ENCODE data around the gene TCF19.
"Not testable (repeated sequence)": the region's sequence is repeated elsewhere in the genome, so short reads cannot be mapped to it uniquely, and the experiment has no call there.

TCF19 gene

DNA sequence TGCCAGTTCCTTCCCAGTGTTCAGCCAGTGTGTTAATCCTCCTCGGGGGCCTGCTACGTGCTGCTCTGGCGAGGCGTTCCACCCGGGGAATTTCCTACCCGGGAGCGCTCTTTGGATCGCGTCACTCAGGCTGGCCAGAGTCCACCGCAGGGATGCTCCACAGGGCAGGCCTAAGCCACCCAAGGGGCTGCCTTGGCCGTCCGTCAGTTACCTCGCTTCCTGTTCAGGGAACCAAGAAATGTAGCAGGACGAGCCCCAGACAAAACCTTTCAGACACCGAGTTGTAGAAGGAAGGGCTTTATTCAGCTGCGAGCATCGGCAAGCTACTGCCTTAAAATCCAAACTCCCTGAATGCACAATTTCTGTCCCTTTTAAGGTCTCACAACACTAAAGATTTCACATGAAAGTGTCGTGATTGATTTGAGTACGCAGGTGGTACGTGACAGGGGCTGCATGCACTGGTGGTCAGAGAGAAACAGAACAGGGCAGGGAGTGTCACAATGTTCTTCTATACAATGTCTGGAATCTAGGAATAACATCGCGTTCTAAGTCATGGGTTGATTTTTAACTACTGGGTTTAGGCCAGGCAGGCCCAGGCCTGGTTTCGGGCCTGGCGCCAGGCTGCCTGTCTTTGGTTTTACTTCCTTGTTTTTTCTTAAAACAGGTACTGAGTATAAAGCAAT lies 27.8 kb downstream of the TCF19 start:
- no peak for DNase-seq

DNA sequence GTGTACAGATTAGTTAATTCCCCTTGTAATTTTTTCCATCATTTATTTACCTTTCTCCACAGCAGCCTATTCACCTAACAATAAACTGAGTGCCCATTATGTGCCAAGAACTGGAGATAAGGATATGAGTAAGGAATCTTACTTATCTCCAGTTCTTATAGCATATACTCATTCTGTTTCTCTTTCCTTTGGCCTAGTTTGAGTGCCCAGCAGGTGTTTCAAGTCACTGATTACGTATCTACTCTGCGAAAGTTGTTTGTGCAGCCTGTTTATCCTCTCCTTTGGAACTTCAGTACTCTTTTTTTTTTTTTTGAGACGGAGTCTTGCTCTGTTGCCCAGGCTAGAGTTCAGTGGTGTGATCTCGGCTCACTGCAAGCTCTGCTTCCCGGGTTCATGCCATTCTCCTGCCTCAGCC lies 29.4 kb downstream of the TCF19 start:
- no peak for DNase-seq

DNA sequence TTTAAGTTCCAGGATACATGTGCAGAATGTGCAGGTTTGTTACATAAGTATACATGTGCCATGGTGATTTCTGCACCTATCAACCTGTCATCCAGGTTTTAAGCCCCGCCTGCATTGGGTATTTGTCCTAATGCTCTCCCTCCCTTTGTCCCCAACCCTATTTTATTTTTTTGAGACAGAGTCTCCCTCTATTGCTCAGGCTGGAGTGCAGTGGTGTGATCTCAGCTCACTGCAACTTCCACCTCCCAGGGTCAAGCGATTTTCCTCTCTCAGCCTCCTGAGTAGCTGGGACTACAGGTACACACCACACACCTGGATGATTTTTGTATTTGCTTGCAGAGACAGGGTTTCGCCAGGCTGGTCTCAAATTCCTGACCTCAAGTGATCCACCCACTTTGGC lies 30.8 kb downstream of the TCF19 start:
- not testable (repeated sequence) for DNase-seq

DNA sequence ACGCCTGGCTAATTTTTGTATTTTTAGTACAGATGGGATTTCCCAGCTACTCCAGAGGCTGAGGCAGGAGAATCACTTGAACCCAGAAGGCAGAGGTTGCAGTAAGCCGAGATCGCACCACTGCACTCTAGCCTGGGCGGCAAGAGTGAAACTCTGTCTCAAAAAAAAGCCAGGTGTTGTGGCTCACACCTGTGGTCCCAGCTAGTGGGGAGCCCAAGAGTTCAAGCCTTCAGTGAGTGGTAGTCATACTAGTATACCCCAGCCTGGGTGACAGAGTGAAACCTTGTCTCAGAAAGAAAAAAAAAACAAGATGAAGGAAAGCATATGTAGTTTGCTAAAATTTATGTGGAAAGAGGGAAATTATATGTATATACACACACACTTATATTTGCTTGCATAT lies 32.1 kb downstream of the TCF19 start:
- no peak for DNase-seq

DNA sequence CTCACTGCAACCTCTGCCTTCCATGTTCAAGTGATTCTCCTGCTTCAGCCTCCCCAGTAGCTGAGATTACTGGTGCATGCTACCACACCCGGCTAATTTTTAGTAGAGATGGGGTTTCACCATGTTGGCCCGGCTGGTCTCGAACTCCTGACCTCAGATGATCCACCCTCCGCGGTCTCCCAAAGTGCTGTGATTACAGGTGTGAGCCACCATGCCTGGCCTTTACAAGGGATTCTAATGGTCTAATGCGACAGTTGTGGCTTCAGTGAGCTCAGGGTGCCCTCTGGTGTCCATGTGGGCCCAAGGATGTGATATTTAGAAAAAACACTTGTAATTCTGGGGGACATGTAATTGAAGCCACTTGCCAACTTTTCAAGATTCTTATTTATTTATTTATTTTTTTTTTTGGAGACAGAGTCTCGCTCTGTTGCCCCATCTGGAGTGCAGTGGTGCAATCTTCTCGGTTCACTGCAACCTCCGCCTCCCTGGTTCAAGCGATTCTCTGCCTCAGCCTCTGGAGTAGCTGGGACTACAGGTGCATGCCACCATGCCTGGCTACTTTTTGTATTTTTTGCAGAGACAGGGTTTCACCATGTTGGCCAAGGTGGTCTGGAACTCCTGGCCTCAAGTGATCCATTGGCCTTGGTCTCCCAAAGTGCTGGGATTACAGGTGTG lies 34.2 kb downstream of the TCF19 start:
- DNase-seq, result peak; percentile 31

DNA sequence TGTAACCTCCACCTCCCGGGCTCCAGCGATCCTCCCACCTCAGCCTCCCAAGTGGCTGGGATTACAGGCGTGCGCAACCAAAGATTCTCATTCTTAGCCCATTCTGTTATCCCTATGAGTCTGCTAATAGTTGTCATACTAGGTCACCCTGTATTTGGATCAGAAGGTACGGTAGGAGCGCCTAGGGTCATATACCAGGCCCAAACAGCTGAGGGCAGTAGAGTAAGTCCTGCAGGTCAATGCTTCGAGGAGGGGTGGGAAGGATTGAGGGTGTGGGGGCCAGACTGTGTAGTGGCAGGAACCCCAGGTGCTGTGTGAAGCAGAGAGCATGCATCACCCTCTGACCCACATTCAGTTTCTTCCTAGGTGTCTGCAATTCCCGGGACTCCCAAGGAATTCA lies 34.8 kb downstream of the TCF19 start:
- no peak for DNase-seq

DNA sequence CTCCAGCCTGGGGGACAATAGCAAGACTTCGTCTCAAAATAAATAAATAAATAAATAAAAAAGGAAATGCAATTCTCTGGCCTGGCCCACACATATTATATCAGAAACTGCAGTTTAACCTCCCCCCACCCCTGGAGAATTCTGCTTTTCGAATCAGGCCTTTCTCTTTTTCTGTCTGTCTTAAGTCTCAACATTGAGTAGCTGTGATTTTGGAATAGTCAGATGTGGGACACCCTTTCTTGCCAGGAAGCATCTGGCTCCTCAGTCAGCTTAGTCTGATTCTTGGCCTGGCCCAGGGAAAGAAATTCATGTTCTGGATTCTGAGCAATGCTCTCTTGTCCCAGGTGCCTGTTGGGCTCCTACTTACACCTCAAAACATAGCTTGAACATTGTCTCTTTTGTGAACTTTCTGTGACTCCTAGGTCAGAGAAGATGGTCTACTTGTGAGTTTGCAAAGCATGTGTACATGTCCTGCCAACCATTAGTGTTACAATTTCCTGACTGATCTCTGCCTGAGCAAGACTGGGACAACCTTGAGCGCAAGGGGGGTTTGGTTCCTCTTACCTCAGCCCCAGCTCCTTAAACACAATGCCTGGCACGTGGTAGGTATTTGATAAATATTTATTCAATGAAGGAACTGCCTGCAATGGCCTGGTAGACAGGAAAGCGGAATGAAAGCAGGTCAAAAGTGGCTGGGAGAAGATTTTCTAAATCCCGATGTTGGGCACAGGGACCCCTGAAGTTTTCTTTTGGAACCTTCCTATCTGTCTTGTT lies 35.9 kb downstream of the TCF19 start:
- DNase-seq, result no peak

DNA sequence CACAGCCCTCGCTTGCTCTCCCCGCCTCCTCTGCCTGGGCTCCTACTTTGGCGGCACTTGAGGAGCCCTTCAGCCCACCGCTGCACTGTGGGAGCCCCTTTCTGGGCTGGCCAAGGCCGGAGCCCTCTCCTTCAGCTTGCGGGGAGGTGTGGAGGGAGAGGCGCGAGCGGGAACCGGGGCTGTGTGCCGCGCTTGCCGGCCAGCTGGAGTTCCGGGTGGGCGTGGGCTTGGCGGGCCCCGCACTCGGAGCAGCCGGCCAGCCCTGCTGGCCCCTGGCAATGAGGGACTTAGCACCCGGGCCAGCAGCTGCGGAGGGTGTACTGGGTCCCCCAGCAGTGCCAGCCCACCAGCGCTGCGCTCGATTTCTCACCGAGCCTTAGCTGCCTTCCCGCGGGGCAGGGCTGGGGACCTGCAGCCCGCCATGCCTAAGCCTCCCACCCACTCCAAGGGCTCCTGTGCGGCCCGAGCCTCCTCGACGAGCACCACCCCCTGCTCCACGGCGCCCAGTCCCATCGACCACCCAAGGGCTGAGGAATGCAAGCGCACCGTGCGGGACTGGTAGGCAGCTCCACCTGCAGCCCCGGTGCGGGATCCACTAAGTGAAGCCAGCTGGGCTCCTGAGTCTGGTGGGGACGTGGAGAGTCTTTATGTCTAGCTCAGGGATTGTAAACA lies 37.1 kb downstream of the TCF19 start:
- DNase-seq, result not testable (repeated sequence)

DNA sequence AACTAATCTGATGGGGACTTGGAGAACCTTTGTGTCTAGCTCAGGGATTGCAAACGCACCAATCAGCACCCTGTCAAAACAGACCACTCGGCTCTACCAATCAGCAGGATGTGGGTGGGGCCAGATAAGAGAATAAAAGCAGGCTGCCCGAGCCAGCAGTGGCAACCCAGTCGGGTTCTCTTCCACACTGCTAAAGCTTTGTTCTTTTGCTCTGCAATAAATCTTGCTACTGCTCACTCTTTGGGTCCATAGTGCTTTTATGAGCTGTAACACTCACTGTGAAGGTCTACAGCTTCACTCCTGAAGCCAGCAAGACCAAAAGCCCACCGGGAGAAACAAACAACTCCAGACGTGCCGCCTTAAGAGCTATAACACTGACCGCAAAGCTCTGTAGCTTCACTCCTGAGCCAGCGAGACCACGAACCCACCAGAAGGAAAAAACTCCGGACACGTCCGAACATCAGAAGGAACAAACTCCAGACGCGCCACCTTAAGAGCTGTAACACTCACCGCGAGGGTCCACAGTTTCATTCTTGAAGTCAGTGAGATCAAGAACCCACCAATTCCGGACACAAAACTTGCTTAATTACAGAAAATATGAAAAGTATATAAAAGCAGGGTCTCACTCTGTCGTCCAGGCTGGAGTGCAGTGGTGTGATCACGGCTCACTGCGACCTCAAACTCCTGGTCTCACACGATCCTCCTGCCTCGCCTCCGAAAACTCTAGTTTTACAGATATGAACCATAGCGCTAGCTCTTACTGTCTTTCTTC lies 38.0 kb downstream of the TCF19 start:
- not testable (repeated sequence) for DNase-seq

DNA sequence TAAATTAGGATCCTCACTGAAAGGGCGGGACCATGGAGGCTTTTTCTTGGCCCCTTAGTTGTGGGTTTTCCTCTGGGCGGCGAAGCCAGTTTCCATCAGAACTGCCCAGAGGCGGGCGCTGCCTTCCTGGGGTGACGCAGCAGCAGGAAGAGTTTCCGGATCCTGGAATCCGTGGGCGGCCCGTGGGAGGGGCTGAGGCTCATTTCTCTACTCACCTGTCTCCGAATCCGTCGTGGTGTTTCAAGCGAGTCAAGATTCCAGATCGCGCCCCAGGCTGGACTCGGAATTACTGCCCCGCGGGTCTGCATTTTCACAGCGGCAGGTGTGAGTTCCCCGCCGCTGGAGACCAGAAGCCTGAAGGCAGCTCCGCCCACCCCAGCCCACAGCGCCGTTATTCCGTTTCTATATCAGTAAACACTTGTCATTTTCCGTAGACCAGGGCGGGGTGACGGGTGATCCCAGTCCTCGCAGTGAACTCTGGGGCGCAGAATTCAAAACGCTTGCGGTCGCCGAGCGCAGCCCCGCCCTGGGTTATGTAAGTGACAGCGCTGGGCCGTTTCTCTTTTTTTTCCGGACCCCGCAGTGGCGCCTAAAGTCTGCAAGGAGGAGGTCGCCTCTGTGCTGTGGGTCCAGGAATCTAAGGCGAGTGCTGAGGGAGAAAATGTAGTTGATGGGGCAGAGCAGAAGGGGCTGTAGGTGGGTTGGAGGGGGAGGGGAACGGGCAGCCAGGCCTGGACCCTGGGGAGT lies 39.3 kb downstream of the TCF19 start:
- DNase-seq, result peak; percentile 91

DNA sequence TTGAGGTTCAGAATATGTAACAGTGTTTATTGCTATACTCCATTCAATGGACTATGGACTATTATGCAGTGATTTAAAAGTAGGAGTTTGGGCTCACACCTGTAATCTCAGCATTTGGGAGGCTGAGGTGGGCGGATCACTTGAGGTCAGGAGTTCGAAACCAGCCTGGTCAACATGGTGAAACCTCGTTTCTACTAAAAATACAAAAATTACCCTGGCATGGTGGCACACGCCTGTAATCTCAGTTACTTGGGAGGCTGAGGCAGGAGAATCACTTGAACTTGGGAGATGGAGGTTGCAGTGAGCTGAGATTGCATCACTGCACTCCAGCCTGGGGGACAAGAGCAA lies 40.7 kb downstream of the TCF19 start:
- DNase-seq, result not testable (repeated sequence)

DNA sequence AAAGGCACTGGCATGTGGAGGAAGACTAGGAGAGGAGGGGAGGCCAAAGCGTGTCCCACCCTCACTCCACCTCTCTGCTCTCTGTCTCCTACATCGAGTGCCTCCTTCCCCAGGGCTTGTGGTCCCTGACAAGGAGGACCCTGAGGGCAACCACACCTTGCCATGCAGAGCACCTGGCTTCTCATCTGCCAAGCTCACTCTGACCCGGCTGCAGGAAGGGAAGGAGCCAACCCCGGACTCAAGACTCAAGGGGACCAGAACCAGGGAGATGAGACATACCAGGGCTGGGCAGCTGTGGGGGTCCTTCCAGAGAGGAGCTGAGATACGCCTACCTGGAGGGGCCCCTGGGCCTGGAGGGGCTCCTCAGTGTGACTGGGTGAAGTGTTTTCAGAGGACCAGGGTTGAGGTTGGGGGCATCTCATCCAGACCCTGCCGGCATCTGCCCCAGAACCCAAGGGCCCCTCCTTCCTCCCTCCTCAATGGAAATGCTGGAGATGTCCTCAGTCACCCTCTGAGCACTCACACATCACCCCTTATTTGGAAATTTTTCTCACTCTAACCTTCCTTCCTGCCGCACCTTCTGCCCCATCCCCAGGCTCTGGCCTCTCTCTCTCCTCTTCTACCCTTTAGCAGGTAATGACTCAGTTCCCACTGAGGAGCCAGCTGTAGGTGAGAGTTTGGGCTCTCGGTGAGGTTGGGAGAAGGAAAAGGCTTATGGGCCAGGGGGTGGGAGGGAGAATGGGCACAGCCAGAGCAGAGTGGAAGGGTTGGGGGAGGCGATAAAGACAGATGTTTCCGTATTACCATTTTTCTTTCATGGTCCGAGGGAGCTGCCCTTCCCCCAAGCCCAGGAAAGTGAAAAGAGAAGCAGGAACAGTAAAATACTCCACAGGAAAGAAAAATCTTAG lies 44.1 kb downstream of the TCF19 start:
- no peak for DNase-seq

DNA sequence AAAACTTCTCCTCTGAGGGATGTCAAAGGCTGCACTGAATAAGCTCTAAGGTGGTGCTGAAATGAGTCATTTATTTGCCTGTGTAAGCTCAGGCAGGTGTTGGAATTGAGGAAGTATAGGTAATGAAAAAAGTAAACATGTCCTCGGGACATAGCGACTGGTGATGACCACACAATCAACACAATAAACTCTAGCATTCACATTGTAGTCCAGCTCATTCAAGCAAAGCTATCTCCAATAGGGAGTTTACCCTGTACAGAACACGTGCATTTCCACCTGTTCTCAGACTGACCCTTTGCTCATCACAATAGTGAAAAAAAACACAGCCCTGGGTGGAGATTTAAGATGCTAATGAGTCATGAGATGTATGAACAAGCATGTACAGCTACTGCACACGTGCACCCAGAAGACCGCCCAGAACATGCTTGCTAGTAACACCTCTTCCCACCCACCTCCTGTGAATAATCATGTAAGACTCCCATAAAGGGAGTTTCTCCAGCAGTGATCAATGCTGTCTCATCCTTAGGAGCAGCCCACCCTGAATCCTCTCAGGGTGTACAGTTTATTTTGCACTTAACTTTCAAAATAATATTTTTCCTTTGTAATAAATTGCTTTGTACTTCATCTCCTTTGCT lies 45.1 kb downstream of the TCF19 start:
- DNase-seq, result peak; percentile 30

DNA sequence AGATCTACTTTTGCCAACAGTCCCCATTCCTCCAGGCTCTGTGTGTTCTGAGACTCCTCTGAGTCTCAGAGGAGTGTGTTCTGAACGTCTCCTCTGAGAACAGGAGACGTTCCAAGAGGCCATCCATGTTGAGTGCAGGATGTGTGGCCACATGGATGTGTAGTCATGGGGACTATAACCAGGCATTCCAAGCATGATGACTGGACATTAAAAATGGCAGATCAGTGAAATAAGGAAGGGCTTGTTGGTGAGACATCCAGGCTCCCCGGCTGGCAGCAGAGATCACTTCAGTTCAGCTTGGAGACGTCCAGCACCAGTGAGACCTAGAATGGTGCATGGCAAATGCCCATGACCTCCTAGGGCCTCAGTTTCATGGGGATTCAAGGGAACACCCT lies 46.4 kb downstream of the TCF19 start:
- no peak for DNase-seq

DNA sequence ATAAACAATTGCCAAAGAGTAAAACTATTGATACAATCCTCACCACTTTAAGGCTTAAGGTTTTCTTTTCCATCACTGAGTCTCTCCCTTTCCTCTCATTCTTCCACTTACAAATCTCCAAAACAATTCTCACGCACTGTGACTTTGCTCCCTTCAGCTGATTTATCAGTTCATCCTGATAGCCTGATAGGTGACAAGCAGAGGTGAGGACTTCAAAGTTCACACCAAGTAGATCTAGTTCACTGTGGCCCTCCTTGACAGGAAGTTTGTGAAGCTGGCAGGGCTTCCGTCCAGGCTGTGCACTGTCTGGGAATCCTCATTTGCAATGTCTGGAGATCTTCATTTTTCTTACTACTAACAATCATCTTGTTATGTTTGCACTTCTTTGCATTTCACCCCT lies 47.2 kb downstream of the TCF19 start:
- DNase-seq, result no peak

DNA sequence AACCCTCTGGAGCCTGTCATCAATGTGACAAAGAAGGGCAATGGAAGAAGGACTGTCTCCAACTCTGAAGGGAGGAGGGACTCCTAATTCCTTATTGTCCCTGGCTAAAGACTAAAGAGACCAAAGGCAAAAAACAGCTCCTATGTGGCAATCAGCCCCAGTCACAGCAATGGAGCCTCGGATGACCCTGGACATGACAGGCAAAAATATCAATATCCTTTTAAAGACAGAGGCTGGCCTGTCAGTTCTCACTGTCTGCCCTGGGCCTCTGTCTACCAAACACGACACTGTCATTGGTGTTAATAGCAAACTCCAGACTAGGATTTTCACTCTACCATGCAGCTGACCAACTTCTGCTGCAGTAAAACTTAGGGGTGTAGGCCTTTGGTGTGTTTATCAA lies 50.1 kb downstream of the TCF19 start:
- no peak for DNase-seq

DNA sequence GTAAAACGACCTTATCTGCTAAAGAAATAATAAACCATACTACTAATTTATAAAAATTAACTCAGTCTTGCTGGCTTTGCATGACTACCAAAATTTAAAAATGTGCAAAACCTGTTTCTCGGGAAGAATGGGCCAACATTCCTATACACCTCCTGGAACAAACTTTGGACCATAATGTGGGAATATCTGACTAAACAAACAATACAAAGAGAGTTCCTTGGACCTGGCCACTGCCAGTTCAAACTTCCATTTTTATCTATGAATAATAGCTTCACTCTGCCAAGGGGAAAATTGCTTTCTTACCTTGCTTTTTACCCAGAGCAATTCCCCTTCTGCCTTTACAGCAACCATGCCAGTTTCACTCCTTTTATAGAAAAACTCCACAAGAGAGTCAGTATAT lies 50.7 kb downstream of the TCF19 start:
- DNase-seq, result no peak

DNA sequence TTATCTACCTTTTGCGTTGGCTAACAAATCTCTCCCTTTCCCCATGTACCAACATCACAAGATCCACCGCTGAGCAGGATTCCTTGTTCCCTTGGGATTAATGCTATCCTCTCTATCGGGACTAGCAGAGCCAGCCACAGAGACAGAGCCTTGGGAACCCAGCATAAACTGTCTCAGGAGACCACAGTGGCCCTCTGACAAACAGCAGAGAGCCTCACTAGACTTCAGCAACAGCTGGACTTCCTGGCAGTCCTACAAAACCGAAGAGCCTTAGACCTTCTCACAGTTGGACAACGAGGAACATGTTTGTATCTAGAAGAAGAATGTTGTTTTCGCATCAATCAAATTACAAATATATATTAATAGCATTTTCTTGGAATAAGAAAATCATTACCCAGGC lies 51.7 kb downstream of the TCF19 start:
- DNase-seq, result no peak

DNA sequence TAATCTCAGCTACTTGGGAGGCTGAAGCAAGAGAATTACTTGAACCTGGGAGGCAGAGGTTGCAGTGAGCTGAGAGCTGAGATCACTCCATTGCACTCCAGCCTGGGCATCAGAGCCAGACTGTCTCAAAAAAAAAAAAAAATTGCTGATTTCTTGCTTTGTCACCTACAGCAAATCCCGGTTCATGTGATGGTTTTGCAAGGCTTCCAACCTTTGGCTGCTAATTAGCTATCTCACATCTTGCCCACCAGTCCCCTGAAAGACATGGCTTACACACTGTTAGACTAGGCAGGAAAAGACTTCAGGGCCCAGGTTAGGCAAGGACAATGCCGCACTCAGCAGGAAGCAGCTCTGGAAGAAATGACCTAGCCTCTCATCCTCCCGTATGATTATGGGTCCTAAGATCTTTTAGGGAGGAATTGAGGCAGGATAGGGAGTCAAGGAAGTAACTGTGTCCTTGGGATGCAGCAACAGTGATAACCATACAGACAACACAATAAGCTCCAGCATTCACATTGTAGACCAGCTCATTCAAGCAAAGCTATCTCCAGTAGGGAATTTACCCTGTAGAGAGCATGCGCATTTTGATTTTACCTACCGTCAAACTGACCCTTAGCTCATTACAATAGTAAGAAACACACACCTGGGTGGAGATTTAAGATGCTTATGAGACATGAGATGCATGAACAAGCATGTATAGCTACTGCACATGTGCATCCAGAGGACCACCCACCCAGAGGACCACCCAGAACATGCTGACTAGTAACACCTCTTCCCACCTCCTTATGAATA lies 52.5 kb downstream of the TCF19 start:
- DNase-seq, result no peak

Data from activated effector memory CD4-positive, alpha-beta T cell treated with Interleukin-2 at 50 U/mL for 16 hours (primary cell).